SK-N-DZ (cell line): ENCODE measurements around the gene RPL3. TPM values are rescaled to one million over a fixed set of nuclear protein-coding genes. Genes with fewer than 3 reads are reported as not detected.
"Not testable (repeated sequence)": the region's sequence is repeated elsewhere in the genome, so short reads cannot be mapped to it uniquely, and the experiment has no call there.

ENCODE experiments used
- DNase-seq: peaks from one replicate; pipeline ENCODE4 v3.0.0-alpha.2; 2015; ENCODE audit warnings: low spot score
- polyA plus RNA-seq, 2 experiments: library from polyadenylated mRNA; depleted of rRNA; stranded (reverse); fragments of >200 nt; gene quantifications; 2 replicates each; pipeline ENCODE4 v1.2.3, GENCODE V29; 2014

The RPL3 gene
- 2,027 and 2,185 TPM in 2 replicates for polyA plus RNA-seq (2014; cell fraction: cytosol; rRNA removed)
- polyA plus RNA-seq (2014; cell fraction: nucleus; rRNA removed), result 1,397 and 1,558 TPM in 2 replicates

DNA sequence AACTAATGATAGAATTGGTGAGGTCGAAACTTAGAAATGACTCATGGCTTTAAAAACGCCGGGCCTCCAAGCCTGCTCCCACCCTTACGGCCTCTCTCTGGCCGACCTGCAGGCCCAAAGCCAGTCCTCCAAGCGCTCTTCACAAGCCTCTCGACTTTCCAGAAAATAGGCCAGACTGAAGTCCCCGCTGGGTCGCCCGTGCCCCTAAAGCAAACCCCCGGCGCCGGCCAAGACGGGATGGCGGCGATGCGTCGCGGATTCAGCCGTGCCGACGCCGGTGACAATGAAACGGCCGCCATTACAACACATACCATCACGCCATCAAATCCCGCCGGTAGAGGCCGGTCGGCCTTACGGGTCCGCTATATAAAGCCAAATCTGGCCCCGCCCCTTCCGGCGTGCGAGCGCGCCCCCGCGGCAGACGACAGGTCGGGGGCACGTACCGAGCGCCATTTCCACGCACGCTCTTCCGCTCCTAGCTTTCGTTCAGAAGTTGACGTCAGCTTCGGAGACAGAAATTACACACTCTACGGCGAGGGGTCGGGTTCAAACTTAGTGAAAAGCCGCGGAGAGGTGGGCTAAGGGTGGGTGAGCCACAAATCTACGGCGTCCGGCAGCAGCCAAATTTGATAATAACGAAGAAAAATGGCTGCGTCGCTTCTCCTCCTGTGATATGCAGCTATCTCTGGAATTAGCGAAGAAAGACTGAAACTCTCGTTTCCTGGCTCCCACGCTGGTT is at the start of gene RPL3:
TSS of gene RPL3 (minus strand) at position 340 of the 739 bp plus-strand sequence. CDS start at position 314, 26 bp downstream.
- peak; percentile 99 for DNase-seq

DNA sequence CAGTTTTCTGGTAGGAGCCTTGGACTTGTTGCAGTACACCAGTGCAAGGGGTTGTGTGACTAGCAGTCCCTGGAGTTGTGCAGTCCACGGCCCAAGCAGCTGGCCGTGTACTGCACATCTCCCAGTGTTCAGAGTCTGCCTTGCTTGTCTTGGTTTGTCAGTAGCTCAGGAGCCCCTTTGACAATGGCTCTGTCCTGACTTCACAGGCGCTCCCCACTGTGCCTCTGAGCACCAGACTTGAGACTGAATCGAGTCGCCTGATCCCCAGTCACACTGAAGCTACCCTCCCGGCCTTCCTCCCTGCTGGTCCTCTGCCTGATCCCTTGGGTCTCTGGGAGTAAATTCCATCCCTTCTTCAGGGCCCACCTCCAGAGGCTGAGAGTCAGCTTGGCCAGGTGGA is 49.8 kb upstream of the RPL3 start:
- DNase-seq, result no peak

- no peak for DNase-seq
Measured at GRCh38 chr22:39368461-39368911, 49.1 kb upstream of the RPL3 start.

GRCh38 chr22:39367035-39367434 is 47.6 kb upstream of the RPL3 start:
- no peak for DNase-seq

- DNase-seq, result no peak
Measured at GRCh38 chr22:39365492-39365780, 46.0 kb upstream of the RPL3 start.

DNA sequence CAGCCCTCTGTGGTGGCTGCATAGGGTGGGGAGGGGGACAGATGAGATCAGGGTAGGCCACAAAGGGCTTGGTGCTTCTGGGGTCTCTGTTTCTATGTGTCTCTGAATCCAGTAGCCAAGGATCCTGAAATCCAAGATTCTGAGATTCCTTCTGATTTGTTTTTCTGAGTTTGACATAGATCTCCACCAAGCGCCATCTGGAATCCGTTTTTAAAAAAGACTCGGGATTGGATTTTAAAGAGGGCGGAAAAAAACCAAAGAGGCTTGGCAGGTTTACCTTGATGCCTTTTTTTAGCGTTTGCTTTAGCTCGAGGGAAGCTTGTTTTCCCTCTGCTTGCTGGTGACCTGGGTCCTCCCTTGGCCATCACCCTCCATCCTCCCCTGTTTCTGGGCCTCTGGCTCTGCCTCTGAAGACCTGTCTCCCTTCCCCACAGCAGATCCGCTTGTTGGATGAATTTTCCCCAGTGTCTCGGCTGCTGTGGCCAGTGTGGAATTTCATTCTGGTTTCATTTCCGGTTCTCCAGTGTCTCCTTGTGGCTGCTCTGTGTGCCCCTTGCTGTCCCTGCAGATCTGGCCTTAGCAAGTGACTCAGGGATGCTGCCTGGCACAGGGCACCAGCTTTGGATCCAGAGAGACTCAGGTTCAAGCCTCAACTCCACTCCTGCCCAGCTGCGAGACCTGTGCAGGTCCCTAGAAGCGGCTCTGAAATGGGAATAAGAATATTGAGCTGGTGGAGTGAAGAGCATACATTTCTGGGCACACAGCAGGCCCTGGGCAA is 45.5 kb upstream of the RPL3 start:
- DNase-seq, result no peak

GRCh38 chr22:39363751-39364515 is 44.5 kb upstream of the RPL3 start:
- DNase-seq, result no peak

- DNase-seq, result no peak
Measured at GRCh38 chr22:39362932-39363331, 43.5 kb upstream of the RPL3 start.

DNA sequence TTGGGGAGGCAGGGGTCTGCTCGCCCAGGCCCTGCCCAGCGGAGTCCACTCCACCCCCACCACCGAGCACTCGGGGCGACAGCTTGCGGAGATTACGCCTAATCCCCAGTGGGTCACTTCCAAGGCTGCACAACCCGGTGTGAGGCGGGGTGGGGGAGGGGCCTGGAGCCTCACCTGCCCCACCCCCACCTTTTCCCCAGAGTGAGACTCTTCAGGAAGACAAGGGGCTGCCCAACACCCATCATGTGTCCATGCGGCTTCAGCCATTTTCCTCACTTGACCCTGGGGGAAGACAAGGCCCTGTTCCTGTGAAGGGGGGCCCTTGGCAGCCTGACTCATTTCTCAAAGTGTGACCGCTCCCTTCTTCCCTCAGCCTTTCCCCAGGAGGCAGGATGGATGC is 42.8 kb upstream of the RPL3 start:
- no peak for DNase-seq

- DNase-seq, result no peak
Measured at GRCh38 chr22:39361496-39361895, 42.1 kb upstream of the RPL3 start.

GRCh38 chr22:39360674-39361413 is 41.4 kb upstream of the RPL3 start:
- no peak for DNase-seq

DNA sequence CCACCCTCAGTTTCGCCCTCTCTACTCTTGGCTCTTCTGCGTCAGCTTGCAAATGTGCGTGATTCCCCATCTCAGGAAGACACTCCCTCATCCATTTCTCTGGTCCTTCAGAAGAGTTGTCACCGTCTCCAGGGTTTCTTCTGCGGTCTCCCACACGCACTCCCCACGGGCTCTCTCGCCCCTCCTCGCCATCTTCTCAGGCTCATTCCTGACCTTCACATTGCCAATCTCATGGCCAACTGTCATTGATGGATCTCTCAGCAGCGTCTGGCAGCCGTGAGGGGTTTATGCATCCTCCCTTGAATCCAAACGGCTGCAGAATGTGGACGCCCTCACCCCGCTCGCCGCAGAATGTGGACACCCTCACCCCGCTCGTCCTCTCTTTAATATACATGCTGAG is 40.8 kb upstream of the RPL3 start:
- no peak for DNase-seq

- no peak for DNase-seq
Measured at GRCh38 chr22:39359659-39360195, 40.3 kb upstream of the RPL3 start.

GRCh38 chr22:39358197-39358596 is 38.8 kb upstream of the RPL3 start:
- not testable (repeated sequence) for DNase-seq

GRCh38 chr22:39357110-39358108 is 38.0 kb upstream of the RPL3 start:
- not testable (repeated sequence) for DNase-seq

DNA sequence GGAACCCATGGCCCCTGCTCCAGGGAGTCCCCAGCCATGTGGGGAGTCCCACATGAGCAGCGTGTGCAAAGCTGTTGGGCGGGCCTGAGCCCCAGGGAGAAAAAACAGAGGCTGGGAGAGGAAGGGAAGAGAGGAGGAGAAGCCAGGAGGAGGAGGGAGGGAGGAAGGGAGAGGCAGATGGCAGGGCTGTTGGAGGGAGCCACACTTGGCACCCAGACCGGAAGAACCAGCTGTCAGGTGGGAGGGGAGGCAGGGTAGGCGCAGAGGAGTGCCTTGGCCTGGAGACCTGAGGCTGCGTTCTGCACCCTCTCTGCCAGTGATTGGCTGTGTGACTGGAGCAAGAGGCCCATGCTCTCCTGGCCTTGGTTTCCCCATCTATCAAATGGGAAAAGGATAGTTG is 37.0 kb upstream of the RPL3 start:
- DNase-seq, result no peak

DNA sequence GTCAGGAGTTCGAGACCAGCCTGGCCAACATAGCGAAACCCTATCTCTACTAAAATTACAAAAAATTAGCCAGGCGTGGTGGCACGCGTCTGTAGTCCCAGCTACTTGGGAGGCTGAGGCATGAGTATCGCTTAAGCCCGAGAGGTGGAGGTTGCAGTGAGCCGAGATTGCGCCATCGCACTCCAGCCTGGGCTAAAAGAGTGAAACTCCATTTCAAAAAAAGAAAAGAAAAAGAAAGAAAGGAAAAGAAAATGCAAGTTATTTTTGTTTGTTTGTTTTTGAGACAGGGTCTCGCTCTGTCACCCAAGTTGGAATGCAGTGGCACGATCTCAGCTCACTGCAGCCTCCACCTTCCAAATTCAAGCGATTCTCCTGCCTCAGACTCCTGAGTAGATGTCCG is 36.4 kb upstream of the RPL3 start:
- DNase-seq, result not testable (repeated sequence)

- DNase-seq, result no peak
Measured at GRCh38 chr22:39355080-39355479, 35.7 kb upstream of the RPL3 start.

- no peak for DNase-seq
Measured at GRCh38 chr22:39353346-39353745, 33.9 kb upstream of the RPL3 start.
